ENCODE measurements around the gene PRKAR2A.
"Not testable (repeated sequence)": the region's sequence is repeated elsewhere in the genome, so short reads cannot be mapped to it uniquely, and the experiment has no call there.

The PRKAR2A gene

GRCh38 chr3:48738144-48738536, 109.5 kb downstream of the PRKAR2A start:
- TF ChIP-seq, protein P1, sequence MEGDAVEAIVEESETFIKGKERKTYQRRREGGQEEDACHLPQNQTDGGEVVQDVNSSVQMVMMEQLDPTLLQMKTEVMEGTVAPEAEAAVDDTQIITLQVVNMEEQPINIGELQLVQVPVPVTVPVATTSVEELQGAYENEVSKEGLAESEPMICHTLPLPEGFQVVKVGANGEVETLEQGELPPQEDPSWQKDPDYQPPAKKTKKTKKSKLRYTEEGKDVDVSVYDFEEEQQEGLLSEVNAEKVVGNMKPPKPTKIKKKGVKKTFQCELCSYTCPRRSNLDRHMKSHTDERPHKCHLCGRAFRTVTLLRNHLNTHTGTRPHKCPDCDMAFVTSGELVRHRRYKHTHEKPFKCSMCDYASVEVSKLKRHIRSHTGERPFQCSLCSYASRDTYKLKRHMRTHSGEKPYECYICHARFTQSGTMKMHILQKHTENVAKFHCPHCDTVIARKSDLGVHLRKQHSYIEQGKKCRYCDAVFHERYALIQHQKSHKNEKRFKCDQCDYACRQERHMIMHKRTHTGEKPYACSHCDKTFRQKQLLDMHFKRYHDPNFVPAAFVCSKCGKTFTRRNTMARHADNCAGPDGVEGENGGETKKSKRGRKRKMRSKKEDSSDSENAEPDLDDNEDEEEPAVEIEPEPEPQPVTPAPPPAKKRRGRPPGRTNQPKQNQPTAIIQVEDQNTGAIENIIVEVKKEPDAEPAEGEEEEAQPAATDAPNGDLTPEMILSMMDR (IDR thresholded peaks at IDR 0.05; ENCODE audit: low read depth, low read length), result no peak
- no peak for DNase-seq (ENCODE audit: low read depth, low spot score)
- in situ Hi-C loops (cut with HindIII; ENCODE audit: low sequenced_read_pairs), result no loop called here
- no peak overlapping the region for H3K4me3 ChIP-seq (ENCODE audit: low read depth, low read length)

DNA sequence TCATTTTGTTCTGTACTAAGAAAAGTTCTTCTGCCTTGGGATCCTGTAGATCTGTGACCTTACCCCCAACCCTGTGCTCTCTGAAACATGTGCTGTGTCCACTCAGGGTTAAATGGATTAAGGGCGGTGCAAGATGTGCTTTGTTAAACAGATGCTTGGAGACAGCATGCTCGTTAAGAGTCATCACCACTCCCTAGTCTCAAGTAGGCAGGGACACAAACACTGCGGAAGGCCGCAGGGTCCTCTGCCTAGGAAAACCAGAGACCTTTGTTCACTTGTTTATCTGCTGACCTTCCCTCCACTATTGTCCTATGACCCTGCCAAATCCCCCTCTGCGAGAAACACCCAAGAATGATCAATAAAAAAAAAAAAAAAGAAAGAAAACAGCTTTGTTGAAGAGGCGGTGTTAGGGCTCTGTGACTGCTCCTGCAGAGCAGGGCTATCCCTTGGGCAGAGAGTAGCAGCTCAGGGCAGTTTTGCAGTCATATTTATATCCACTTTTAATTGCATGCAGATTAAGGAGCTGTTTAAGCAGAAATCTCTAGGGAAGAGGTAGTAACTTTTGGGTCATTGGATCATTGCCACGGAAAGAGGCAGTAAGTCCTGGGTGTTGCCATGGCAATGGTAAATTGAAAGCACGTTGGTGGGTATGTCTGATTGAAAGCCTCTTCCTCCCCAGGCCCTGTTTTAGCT, 112.5 kb downstream of the PRKAR2A start:
- H3K4me3 ChIP-seq (ENCODE audit: low read depth, low read length); in situ Hi-C loops (cut with HindIII; ENCODE audit: low sequenced_read_pairs); DNase-seq (ENCODE audit: low read depth, low spot score): not testable (repeated sequence)

DNA sequence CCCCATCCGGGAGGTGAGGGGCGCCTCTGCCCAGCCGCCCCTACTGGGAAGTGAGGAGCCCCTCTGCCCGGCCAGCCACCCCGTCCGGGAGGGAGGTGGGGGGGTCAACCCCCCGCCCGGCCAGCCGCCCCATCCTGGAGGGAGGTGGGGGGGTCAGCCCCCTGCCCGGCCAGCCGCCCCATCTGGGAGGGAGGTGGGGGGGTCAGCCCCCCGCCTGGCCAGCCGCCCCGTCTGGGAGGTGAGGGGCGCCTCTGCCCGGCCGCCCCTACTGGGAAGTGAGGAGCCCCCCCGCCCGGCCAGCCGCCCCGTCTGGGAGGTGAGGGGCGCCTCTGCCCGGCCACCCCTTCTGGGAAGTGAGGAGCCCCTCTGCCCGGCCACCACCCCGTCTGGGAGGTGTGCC, 113.1 kb downstream of the PRKAR2A start:
- in situ Hi-C loops (cut with HindIII; ENCODE audit: low sequenced_read_pairs); DNase-seq (ENCODE audit: low read depth, low spot score); H3K4me3 ChIP-seq (ENCODE audit: low read depth, low read length): not testable (repeated sequence)

- DNase-seq (ENCODE audit: low read depth, low spot score); H3K4me3 ChIP-seq (ENCODE audit: low read depth, low read length); in situ Hi-C loops (cut with HindIII; ENCODE audit: low sequenced_read_pairs): not testable (repeated sequence)
Observed at GRCh38 chr3:48733752-48734518, 113.7 kb downstream of the PRKAR2A start.

GRCh38 chr3:48727511-48727910, 120.2 kb downstream of the PRKAR2A start:
- TF ChIP-seq, protein P1 (IDR thresholded peaks at IDR 0.05; ENCODE audit: low read depth, low read length), result no peak
- in situ Hi-C loops (cut with HindIII; ENCODE audit: low sequenced_read_pairs), result no loop called here
- H3K4me3 ChIP-seq (ENCODE audit: low read depth, low read length), result no peak overlapping the region
- no peak for DNase-seq (ENCODE audit: low read depth, low spot score)

DNA sequence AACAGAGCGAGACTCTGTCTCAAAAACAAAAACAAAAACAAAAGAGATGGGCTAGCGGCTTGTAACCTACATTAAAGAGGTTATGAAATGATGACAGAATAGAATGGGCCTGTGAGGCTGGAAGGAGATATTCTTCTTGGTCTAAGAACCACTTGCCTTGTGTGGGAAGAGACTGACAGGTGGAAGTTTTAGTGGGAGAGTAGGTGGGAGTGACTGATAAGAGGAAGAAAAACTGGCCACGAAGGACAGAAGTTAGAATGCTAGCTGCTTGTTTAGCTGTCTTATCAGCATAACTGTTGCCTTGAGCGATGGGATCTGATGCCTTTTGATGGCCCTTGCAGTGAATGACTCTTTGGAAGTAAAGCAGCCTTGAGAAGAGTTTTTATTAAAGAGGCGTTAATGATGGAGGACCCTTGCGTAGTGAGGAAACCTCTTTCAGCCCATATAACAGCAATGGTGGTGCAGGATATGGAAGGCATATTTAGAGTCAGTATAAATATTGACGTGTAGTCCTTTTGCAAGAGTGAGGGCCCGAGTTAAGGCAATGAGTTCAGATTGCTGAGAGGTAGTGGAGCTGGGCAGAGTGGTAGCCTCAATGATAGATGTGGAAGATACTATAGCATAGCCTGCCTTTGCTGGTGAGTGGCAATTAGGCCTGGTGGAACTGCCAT, 122.4 kb downstream of the PRKAR2A start:
- DNase-seq (ENCODE audit: low read depth, low spot score); H3K4me3 ChIP-seq (ENCODE audit: low read depth, low read length); in situ Hi-C loops (cut with HindIII; ENCODE audit: low sequenced_read_pairs): not testable (repeated sequence)

DNA sequence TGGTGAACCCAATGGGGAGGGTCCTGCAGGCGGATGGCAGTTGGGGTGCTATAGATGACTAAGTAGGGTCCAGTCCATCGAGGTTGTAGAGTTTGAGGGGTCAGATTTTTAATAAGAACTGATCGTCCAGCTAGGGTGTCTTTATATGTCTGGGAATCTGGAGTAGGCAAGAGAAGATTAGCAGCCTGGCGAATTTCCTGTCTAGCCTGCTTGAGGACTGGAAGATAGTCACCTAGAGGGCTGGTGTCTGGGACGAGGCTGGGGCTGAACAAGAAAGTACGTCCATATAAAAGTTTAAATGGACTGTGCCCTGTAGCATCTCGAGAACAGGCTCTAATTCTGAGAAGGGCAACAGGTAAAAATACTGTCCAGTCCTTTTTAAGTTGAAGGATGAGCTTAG, 123.9 kb downstream of the PRKAR2A start:
- no peak for DNase-seq (ENCODE audit: low read depth, low spot score)
- TF ChIP-seq, protein P1 (IDR thresholded peaks at IDR 0.05; ENCODE audit: low read depth, low read length), result no peak
- H3K4me3 ChIP-seq (ENCODE audit: low read depth, low read length), result no peak overlapping the region
- in situ Hi-C loops (cut with HindIII; ENCODE audit: low sequenced_read_pairs), result no loop called here

- in situ Hi-C loops (cut with HindIII; ENCODE audit: low sequenced_read_pairs); H3K4me3 ChIP-seq (ENCODE audit: low read depth, low read length); DNase-seq (ENCODE audit: low read depth, low spot score): not testable (repeated sequence)
Observed at GRCh38 chr3:48723293-48723692, 124.4 kb downstream of the PRKAR2A start.
